WTC11 (cell line): ENCODE data around the gene HRH3.

ENCODE experiments used
- MYBL2 ChIP-seq: sonication (generic); formaldehyde crosslinking; IDR thresholded peaks from 2 replicates; pipeline ENCODE4 v1.8.1; 2023; ENCODE audit warnings: mild to moderate bottlenecking, moderate library complexity, missing genetic modification reagents
- NR1H2 ChIP-seq: sonication (generic); formaldehyde crosslinking; IDR thresholded peaks from 2 replicates; pipeline ENCODE4 v1.9.0; 2021; ENCODE audit warnings: mild to moderate bottlenecking, moderate library complexity, missing genetic modification reagents
- NR3C1 ChIP-seq: sonication (generic); formaldehyde crosslinking; conservative IDR thresholded peaks from 2 replicates; pipeline ENCODE4 v1.8.1; 2023; ENCODE audit warnings: low read depth, mild to moderate bottlenecking, missing genetic modification reagents
- PRRX2 ChIP-seq: fragments of 250-450 bp; sonication (Bioruptor Pico); IDR thresholded peaks from 2 replicates; pipeline ENCODE4 v1.8.0; 2021; ENCODE audit warnings: mild to moderate bottlenecking
- SP1 ChIP-seq: sonication (generic); formaldehyde crosslinking; conservative IDR thresholded peaks from 2 replicates; pipeline ENCODE4 v1.8.1; 2022; ENCODE audit warnings: missing genetic modification reagents
- TCF7 ChIP-seq: sonication (generic); formaldehyde crosslinking; IDR thresholded peaks from 2 replicates; pipeline ENCODE4 v1.8.0; 2022; ENCODE audit warnings: mild to moderate bottlenecking, low read depth, missing genetic modification reagents, moderate library complexity
- TF ChIP-seq, protein P1 (sequence below): fragments of 200-600 bp; IDR thresholded peaks from 2 replicates; pipeline ENCODE4 v1.8.0; 2022; ENCODE audit warnings: antibody characterized with exemption
- TF ChIP-seq, protein P2 (sequence below): sonication (generic); formaldehyde crosslinking; conservative IDR thresholded peaks from 2 replicates; pipeline ENCODE4 v1.8.1; 2022; ENCODE audit warnings: mild to moderate bottlenecking, missing genetic modification reagents

GRCh38 chr20:62228982-62229545 is 9.0 kb upstream of the HRH3 start:
- TF ChIP-seq MYBL2 (CRISPR knock-in tag) (no peak), NR3C1 (CRISPR knock-in tag) (no peak), PRRX2 (CRISPR knock-in tag) (no peak), TCF7 (CRISPR knock-in tag) (no peak), NR1H2 (CRISPR knock-in tag) (no peak), SP1 (CRISPR knock-in tag) (no peak)
- TF ChIP-seq, protein P1, sequence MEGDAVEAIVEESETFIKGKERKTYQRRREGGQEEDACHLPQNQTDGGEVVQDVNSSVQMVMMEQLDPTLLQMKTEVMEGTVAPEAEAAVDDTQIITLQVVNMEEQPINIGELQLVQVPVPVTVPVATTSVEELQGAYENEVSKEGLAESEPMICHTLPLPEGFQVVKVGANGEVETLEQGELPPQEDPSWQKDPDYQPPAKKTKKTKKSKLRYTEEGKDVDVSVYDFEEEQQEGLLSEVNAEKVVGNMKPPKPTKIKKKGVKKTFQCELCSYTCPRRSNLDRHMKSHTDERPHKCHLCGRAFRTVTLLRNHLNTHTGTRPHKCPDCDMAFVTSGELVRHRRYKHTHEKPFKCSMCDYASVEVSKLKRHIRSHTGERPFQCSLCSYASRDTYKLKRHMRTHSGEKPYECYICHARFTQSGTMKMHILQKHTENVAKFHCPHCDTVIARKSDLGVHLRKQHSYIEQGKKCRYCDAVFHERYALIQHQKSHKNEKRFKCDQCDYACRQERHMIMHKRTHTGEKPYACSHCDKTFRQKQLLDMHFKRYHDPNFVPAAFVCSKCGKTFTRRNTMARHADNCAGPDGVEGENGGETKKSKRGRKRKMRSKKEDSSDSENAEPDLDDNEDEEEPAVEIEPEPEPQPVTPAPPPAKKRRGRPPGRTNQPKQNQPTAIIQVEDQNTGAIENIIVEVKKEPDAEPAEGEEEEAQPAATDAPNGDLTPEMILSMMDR, result no peak
- TF ChIP-seq, protein P2, sequence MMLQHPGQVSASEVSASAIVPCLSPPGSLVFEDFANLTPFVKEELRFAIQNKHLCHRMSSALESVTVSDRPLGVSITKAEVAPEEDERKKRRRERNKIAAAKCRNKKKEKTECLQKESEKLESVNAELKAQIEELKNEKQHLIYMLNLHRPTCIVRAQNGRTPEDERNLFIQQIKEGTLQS (CRISPR knock-in tag), result no peak
